Breast epithelium (tissue), 4 donors: ENCODE measurements around the gene IL3RA. TPM values are rescaled to one million over a fixed set of nuclear protein-coding genes. Genes with fewer than 3 reads are reported as not detected.

ENCODE experiments used
- DNase-seq, 2 donors: peaks; one replicate each; pipeline ENCODE4 v3.0.0-alpha.2; 2019; ENCODE audit warnings: low spot score in 2 of 2
- H3K27ac ChIP-seq, 2 donors: fragments of 200-600 bp; sonication (generic) in 1 of 2; one replicate each; pipeline ENCODE4 v1.5.1; 2016 to 2019; ENCODE audit warnings: mild to moderate bottlenecking in 1 of 2
- H3K27me3 ChIP-seq, 2 donors: fragments of 200-600 bp; sonication (generic) in 1 of 2; one replicate each; pipeline versions ENCODE4 v1.5.1 to v1.6.0; 2017 to 2019; ENCODE audit warnings: control low read depth in 1 of 2, mild to moderate bottlenecking in 1 of 2
- H3K36me3 ChIP-seq: fragments of 200-600 bp; one replicate; pipeline ENCODE4 v1.5.1; 2019
- H3K4me1 ChIP-seq, 2 donors: fragments of 200-600 bp; sonication (generic); one replicate each; pipeline ENCODE4 v1.5.1; 2016 to 2019; ENCODE audit warnings: control low read depth in 1 of 2
- H3K4me3 ChIP-seq, 3 donors: fragments of 200-600 bp; sonication (generic); 1 replicate in 2 of 3; 2 replicates in 1 of 3; pipeline ENCODE4 v1.5.1; 2016 to 2019; ENCODE audit warnings: mild to moderate bottlenecking in 3 of 3, moderate library complexity in 2 of 3
- H3K9me3 ChIP-seq, 2 donors: fragments of 200-600 bp; sonication (generic) in 1 of 2; one replicate each; pipeline ENCODE4 v1.5.1; 2016 to 2019; ENCODE audit warnings: control low read depth in 1 of 2
- POLR2A ChIP-seq: fragments of 450-650 bp; IDR thresholded peaks from one replicate; pipeline ENCODE4 v1.6.1; 2016; ENCODE audit warnings: antibody characterized with exemption, mild to moderate bottlenecking, moderate library complexity
- POLR2AphosphoS5 ChIP-seq, 3 donors: sonication (generic); formaldehyde crosslinking; IDR thresholded peaks; one replicate each; pipeline ENCODE4 v1.6.1; 2017; ENCODE audit warnings: antibody characterized with exemption in 3 of 3
- intact Hi-C: fragments of 100-400 bp; cut with DNase I; formaldehyde crosslinking; loops from one replicate; pipeline ENCODE4 v1.15.1; 2023; ENCODE audit warnings: low total_unique reads
- total RNA-seq, 3 donors: library from RNA; depleted of rRNA; stranded (reverse); fragments of >200 nt; gene quantifications; one replicate each; pipeline ENCODE4 v1.1.0, GENCODE V29; 2016
- TF ChIP-seq, protein P1 (sequence below), 3 donors: fragments of 450-650 bp; IDR thresholded peaks; one replicate each; pipeline ENCODE4 v1.5.1; 2016 to 2017; ENCODE audit warnings: antibody characterized with exemption in 3 of 3, mild to moderate bottlenecking in 3 of 3, moderate library complexity in 3 of 3

The IL3RA gene
- total RNA-seq, 3 donors from 2014 or later = 2.9 to 7.5 (median 7.4) TPM

DNA sequence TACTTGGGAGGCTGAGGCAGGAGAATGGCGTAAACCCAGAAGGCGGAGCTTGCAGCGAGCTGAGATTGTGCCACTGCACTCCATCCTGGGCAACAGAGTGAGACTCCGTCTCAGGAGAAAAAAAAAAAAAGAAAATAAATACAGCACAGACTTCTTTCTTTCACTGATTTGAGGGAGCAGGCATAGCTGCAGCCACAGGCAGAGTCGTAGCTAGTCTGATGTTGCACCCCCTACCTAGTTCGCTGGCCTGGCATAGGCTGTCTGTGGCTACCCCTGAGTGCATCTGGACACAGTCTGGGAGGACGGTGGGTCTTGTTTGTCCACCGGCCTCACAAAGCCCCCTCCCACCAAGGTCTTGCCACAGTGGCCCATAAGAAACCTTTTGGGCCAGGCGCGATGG is 21.4 kb downstream of the IL3RA start:
- peaks cover 10% of the 10 kb centered on the region for H3K36me3 ChIP-seq
- no peaks in the 10 kb centered on the region for H3K27me3 ChIP-seq
- intact Hi-C loops = loop anchor here (1.0 kb wide), 1 partner anchor 28 kb away; no protein-coding TSS in a partner anchor
- H3K27ac ChIP-seq = no peak overlapping the region
- peaks cover 10 to 14% of the 10 kb centered on the region in 2 donors for H3K9me3 ChIP-seq
- H3K4me3 ChIP-seq = no peak overlapping the region
- no peak for DNase-seq
- H3K4me1 ChIP-seq = no peaks in the 10 kb centered on the region
- TF ChIP-seq POLR2A = no peak
- TF ChIP-seq POLR2AphosphoS5 (IDR thresholded peaks at IDR 0.05) = no peak
- TF ChIP-seq, protein P1, sequence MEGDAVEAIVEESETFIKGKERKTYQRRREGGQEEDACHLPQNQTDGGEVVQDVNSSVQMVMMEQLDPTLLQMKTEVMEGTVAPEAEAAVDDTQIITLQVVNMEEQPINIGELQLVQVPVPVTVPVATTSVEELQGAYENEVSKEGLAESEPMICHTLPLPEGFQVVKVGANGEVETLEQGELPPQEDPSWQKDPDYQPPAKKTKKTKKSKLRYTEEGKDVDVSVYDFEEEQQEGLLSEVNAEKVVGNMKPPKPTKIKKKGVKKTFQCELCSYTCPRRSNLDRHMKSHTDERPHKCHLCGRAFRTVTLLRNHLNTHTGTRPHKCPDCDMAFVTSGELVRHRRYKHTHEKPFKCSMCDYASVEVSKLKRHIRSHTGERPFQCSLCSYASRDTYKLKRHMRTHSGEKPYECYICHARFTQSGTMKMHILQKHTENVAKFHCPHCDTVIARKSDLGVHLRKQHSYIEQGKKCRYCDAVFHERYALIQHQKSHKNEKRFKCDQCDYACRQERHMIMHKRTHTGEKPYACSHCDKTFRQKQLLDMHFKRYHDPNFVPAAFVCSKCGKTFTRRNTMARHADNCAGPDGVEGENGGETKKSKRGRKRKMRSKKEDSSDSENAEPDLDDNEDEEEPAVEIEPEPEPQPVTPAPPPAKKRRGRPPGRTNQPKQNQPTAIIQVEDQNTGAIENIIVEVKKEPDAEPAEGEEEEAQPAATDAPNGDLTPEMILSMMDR (IDR thresholded peaks at IDR 0.05) = no peak

DNA sequence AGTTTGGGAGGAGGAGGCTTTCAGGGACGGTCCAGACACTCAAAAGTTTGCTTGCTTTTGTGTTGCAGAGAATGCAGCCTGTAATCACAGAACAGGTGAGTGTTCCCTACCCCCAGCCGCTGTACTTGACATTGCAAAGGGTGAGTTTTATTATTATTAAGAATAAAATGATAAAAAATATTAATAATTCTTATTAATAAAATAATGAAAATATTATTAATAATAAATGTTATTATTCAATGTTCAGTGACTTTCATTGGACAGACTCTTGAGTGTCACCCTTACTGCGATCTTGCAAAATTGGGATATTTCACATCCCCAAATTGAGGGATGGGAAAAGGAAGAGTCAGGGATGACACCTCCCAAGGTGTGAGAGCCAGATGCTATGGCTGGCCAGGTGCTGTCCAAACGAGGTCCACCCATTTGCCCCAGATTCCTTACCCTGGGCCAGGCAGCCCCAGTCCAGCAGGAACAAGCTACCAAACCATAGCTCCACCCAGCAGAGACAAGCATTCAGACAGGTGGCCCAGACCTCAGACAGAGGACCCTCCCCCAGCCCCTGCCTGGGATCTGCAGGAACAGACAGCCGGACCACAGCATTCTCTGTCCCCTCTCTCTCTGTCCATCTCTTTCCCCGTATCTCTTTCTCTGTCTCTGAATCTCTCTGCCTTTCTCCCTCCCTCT is 22.4 kb downstream of the IL3RA start:
- peaks cover 10 to 14% of the 10 kb centered on the region in 2 donors for H3K9me3 ChIP-seq
- no peak for DNase-seq
- no peak overlapping the region for H3K27ac ChIP-seq
- intact Hi-C loops = loop anchor here (1.0 kb wide), 1 partner anchor 29 kb away; no protein-coding TSS in a partner anchor
- H3K27me3 ChIP-seq = no peaks in the 10 kb centered on the region
- TF ChIP-seq POLR2A (no peak), POLR2AphosphoS5 (IDR thresholded peaks at IDR 0.05) (no peak)
- TF ChIP-seq, protein P1 (IDR thresholded peaks at IDR 0.05) = no peak
- H3K4me3 ChIP-seq = no peak overlapping the region
- H3K4me1 ChIP-seq = no peaks in the 10 kb centered on the region
- peaks cover 10% of the 10 kb centered on the region for H3K36me3 ChIP-seq

DNA sequence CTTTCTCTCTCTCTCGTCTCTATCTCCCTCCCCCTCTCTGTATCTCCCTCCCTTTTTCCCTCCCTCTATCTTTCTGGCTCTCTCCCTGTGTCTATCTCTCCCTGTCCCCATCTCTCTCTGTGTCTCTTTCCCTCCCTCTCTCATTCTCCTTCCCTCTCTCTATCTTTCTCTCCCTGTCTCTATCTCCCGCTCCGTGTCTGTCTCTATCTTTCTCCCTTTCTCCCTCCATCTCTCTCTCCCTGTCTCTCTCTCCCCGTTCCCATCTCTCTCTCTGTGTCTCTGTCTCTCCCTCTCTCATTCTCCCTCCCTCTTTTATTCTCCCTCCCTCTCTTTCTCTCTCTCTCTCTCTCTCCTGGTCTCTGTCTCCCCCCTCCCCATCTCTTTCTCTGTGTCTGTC is 22.9 kb downstream of the IL3RA start:
- TF ChIP-seq POLR2A = no peak
- TF ChIP-seq, protein P1 (IDR thresholded peaks at IDR 0.05) = no peak
- TF ChIP-seq POLR2AphosphoS5 (IDR thresholded peaks at IDR 0.05) = no peak
- intact Hi-C loops = no loop called here
- Histone ChIP-seq H3K4me1 (no peaks in the 10 kb centered on the region), H3K36me3 (peaks cover 10% of the 10 kb centered on the region), H3K4me3 (no peak overlapping the region), H3K9me3 (peaks cover 10 to 14% of the 10 kb centered on the region in 2 donors), H3K27me3 (no peaks in the 10 kb centered on the region), H3K27ac (no peak overlapping the region)
- no peak for DNase-seq

DNA sequence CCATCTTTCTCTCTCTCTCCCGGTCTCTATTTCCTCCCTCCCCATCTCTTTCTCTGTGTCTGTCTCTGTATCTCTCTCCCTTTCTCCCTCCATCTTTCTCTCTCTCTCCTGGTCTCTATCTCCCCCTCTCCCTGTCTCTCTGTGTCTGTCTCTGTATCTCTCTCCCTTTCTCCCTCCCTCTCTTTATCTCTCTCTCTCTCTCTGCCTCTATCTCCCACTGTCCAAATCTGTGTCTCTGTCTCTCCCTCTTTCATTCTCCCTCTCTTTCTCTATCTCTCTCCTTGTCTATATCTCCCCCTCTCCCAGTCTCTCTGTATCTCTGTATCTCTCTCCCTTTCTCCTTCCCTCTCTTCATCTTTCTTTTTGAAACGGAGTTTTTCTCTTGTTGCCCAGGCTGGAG is 23.6 kb downstream of the IL3RA start:
- Histone ChIP-seq H3K4me3 (no peak overlapping the region), H3K27ac (no peak overlapping the region), H3K4me1 (no peaks in the 10 kb centered on the region), H3K36me3 (peaks cover 10% of the 10 kb centered on the region), H3K27me3 (no peaks in the 10 kb centered on the region), H3K9me3 (peaks cover 10 to 14% of the 10 kb centered on the region in 2 donors)
- TF ChIP-seq POLR2AphosphoS5 (IDR thresholded peaks at IDR 0.05) (no peak), POLR2A (no peak)
- TF ChIP-seq, protein P1 (IDR thresholded peaks at IDR 0.05) = no peak
- intact Hi-C loops = no loop called here
- no peak for DNase-seq

DNA sequence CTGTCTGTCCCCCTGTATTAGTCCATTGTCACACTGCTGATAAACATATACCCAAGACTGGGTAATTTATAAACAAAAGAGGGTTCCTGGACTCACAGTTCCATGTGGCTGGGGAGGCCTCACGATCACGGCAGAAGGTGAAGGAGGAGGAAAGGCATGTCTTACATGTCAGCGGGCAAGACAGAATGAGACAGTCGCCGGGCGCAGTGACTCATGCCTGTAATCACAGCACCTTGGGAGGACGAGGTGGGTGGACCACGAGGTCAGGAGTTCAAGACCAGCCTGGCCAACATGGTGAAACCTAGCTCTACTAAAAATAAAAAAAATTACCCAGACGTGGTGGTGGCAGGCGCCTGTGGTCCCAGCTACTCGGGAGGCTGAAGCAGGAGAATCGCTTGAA is 24.7 kb downstream of the IL3RA start:
- TF ChIP-seq POLR2A (no peak), POLR2AphosphoS5 (IDR thresholded peaks at IDR 0.05) (no peak)
- TF ChIP-seq, protein P1 (IDR thresholded peaks at IDR 0.05) = no peak
- intact Hi-C loops = no loop called here
- no peaks in the 10 kb centered on the region for H3K4me1 ChIP-seq
- DNase-seq = no peak
- peaks cover 10 to 14% of the 10 kb centered on the region in 2 donors for H3K9me3 ChIP-seq
- H3K4me3 ChIP-seq = no peak overlapping the region
- H3K27ac ChIP-seq = no peak overlapping the region
- peaks cover 10% of the 10 kb centered on the region for H3K36me3 ChIP-seq
- no peaks in the 10 kb centered on the region for H3K27me3 ChIP-seq
